ENCODE measurements around the gene FAIM2. TPM values are rescaled to one million over a fixed set of nuclear protein-coding genes. Genes with fewer than 3 reads are reported as not detected.

FAIM2 gene
- total RNA-seq, 4 donors from 2014 or later, result 4.1 to 10.3 (median 7.4) TPM

DNA sequence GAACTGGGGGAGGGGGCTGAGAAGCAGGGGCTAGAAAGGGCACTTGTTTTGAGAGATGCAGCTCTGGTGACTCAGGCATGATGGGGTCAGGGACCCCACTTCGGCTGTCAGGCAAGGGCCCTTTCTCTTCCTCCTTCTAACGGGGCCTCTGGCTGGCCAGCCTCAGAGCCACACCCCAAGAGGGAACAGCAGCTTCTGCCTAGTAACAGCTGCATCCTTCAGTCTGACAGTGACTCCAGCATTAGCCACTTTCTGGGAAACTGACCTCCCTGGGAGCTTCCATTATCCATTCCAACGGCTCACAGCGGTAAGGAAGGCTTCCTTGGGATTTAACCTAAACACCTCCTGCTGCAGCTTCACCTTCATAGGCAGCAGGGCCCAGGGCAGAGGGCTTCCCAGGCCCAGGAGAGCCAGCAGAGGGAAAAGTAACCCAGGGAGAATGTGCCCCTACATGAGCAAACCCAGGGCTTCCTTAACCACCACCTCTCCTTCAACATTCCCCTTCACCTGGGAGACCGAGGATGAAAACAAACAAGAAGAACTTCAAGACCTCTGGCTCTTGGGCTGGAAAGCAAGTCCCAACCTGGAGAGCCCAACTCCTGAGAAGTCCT, 78.2 kb downstream of the FAIM2 start:
- peaks cover 0 to 22% (median 8%) of the 10 kb centered on the region in 4 donors for H3K36me3 ChIP-seq
- intact Hi-C loops (cut with DNase I), result no loop called here
- no peaks in the 10 kb centered on the region for H3K27me3 ChIP-seq
- H3K9me3 ChIP-seq, result no peaks in the 10 kb centered on the region
- TF ChIP-seq POLR2A (IDR thresholded peaks at IDR 0.05; ENCODE audit: low read depth) (no peak), POLR2AphosphoS5 (IDR thresholded peaks at IDR 0.05) (no peak)
- TF ChIP-seq, protein P1, sequence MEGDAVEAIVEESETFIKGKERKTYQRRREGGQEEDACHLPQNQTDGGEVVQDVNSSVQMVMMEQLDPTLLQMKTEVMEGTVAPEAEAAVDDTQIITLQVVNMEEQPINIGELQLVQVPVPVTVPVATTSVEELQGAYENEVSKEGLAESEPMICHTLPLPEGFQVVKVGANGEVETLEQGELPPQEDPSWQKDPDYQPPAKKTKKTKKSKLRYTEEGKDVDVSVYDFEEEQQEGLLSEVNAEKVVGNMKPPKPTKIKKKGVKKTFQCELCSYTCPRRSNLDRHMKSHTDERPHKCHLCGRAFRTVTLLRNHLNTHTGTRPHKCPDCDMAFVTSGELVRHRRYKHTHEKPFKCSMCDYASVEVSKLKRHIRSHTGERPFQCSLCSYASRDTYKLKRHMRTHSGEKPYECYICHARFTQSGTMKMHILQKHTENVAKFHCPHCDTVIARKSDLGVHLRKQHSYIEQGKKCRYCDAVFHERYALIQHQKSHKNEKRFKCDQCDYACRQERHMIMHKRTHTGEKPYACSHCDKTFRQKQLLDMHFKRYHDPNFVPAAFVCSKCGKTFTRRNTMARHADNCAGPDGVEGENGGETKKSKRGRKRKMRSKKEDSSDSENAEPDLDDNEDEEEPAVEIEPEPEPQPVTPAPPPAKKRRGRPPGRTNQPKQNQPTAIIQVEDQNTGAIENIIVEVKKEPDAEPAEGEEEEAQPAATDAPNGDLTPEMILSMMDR (IDR thresholded peaks at IDR 0.05), result no peak
- DNase-seq (ENCODE audit: extremely low spot score), result no peak
- H3K27ac ChIP-seq (replicated peaks in 1 of 4), result peak overlapping the region; percentile 94 to 97 (median 96)
- peaks cover 66 to 74% (median 70%) of the 10 kb centered on the region in 4 donors for H3K4me1 ChIP-seq
- peak overlapping the region in 2 of 4 donors; percentile 2 to 10 for H3K4me3 ChIP-seq
- WGBS, result 40% methylated on average over 1 of the region's 5 CpGs

DNA sequence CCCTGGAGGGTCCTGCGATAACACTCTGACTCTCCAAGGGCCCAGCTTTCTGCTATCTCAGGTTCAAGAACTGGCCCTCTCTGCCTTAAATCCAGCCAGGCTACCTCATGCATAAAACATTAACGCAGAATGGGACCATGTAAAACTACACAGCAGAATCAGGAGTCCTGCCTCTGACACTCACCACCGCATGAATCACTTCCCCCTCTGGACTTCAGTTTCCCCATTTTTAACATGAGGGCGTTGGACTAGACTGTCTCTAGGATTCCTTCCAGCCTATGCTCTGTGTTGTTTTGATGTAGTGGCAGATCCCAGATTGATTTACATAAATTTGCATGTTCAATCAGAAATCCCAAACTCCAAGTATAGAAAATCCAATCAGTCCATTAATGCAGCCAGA, 78.8 kb downstream of the FAIM2 start:
- Histone ChIP-seq H3K27me3 (no peaks in the 10 kb centered on the region), H3K4me3 (peak overlapping the region in 2 of 4 donors; percentile 2 to 10), H3K36me3 (peaks cover 0 to 22% (median 8%) of the 10 kb centered on the region in 4 donors), H3K9me3 (no peaks in the 10 kb centered on the region), H3K4me1 (peaks cover 72 to 80% (median 74%) of the 10 kb centered on the region in 4 donors), H3K27ac (replicated peaks in 1 of 4) (peak overlapping the region; percentile 94 to 97 (median 96))
- TF ChIP-seq POLR2AphosphoS5 (IDR thresholded peaks at IDR 0.05) (no peak), EP300 (IDR thresholded peaks at IDR 0.05) (no peak), POLR2A (IDR thresholded peaks at IDR 0.05; ENCODE audit: low read depth) (no peak)
- TF ChIP-seq, protein P1 (IDR thresholded peaks at IDR 0.05), result no peak
- intact Hi-C loops (cut with DNase I), result no loop called here
- WGBS, result 58% methylated on average over 4 of the region's 4 CpGs
- no peak for DNase-seq (ENCODE audit: extremely low spot score)

DNA sequence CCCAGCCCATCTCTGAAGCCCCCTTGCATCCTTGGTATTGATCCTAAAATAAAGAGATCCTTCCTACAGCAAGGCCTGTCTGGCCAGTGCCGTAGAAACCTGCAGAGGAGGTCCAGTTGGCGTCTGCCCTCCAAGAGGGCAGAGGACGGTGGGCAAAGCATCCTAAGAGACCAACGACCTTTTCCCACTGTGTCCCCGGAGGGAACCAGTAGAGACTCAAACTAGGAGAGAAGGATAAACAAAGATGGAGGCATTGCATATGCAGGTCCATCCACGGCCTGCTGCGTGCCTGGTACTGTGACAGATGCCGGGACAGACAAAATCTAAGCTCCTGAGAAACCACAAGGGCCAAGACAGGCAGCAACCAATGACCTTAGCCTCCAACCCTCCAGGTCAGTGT, 79.3 kb downstream of the FAIM2 start:
- intact Hi-C loops (cut with DNase I), result no loop called here
- no peak overlapping the region for H3K4me3 ChIP-seq
- 86% methylated on average over 8 of the region's 8 CpGs for WGBS
- peaks cover 0 to 22% (median 8%) of the 10 kb centered on the region in 4 donors for H3K36me3 ChIP-seq
- TF ChIP-seq POLR2A (IDR thresholded peaks at IDR 0.05; ENCODE audit: low read depth), result no peak
- TF ChIP-seq, protein P1 (IDR thresholded peaks at IDR 0.05), result no peak
- no peak for TF ChIP-seq POLR2AphosphoS5 (IDR thresholded peaks at IDR 0.05)
- no peak for TF ChIP-seq EP300 (IDR thresholded peaks at IDR 0.05)
- H3K9me3 ChIP-seq, result no peaks in the 10 kb centered on the region
- H3K27ac ChIP-seq (replicated peaks in 1 of 4), result peak overlapping the region in 3 of 4 donors; percentile 94 to 97 (median 97)
- H3K27me3 ChIP-seq, result no peaks in the 10 kb centered on the region
- H3K4me1 ChIP-seq, result peaks cover 75 to 82% (median 76%) of the 10 kb centered on the region in 4 donors
- no peak for DNase-seq (ENCODE audit: extremely low spot score)

DNA sequence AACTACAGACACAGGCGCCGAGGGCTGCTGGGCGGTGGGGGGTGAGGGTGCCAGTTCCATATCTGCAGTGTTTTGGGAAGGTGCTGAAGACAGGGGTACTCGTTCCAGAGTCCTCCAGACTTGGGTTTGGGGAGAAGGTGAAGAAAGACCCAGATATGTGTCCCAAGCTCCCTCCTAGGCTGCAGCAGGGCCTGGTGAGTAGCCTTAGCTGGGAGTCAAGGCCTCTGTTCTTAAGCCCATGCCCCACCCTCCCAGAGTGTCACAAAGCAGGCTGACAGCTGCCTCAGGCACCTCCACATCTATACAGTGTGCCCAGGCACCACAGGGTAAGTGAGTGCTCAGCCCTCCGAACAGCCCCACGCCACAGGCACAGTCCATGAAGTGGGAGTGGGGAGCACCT, 79.7 kb downstream of the FAIM2 start:
- Histone ChIP-seq H3K4me1 (peaks cover 71 to 81% (median 73%) of the 10 kb centered on the region in 4 donors), H3K27ac (replicated peaks in 1 of 4) (peak overlapping the region in 3 of 4 donors; percentile 94 to 97 (median 97)), H3K9me3 (no peaks in the 10 kb centered on the region), H3K27me3 (no peaks in the 10 kb centered on the region), H3K36me3 (peaks cover 0 to 22% (median 8%) of the 10 kb centered on the region in 4 donors), H3K4me3 (no peak overlapping the region)
- TF ChIP-seq POLR2AphosphoS5 (IDR thresholded peaks at IDR 0.05), result no peak
- TF ChIP-seq, protein P1 (IDR thresholded peaks at IDR 0.05), result no peak
- no peak for TF ChIP-seq POLR2A (IDR thresholded peaks at IDR 0.05; ENCODE audit: low read depth)
- no peak for TF ChIP-seq EP300 (IDR thresholded peaks at IDR 0.05)
- intact Hi-C loops (cut with DNase I), result no loop called here
- DNase-seq (ENCODE audit: extremely low spot score), result no peak
- 89% methylated on average over 6 of the region's 6 CpGs for WGBS

All from esophagus muscularis mucosa (tissue), 4 donors.